Fibroblast of lung (primary cell): Measurements from ENCODE around the gene ADAMTS19. TPM values are rescaled to one million over a fixed set of nuclear protein-coding genes. Genes with fewer than 3 reads are reported as not detected.

Experiments
- DNase-seq, 2 donors: peaks; one replicate each; pipeline versions ENCODE4 v3.0.0 to v3.0.0-alpha.2; 2010; ENCODE audit warnings: low read depth in 2 of 2
- H2AFZ ChIP-seq: 2 replicates; pipeline ENCODE4 v1.5.1; 2012; ENCODE audit warnings: low read length, control low read depth, inconsistent platforms
- H3K27ac ChIP-seq: 2 replicates; pipeline ENCODE4 v1.5.1; 2011; ENCODE audit warnings: low read length, control low read depth; ENCODE audit not compliant: insufficient read depth
- H3K27me3 ChIP-seq: 2 replicates; pipeline ENCODE4 v1.5.1; 2011; ENCODE audit warnings: mild to moderate bottlenecking, low read length; ENCODE audit not compliant: control insufficient read depth, insufficient read depth
- H3K36me3 ChIP-seq: 2 replicates; pipeline ENCODE4 v1.5.1; 2011; ENCODE audit warnings: low read length; ENCODE audit not compliant: control insufficient read depth, insufficient read depth
- H3K4me1 ChIP-seq: 2 replicates; pipeline ENCODE4 v1.5.1; 2011; ENCODE audit warnings: low read length; ENCODE audit not compliant: control insufficient read depth, insufficient read depth; ENCODE audit errors: extremely low read depth
- H3K4me2 ChIP-seq: 2 replicates; pipeline ENCODE4 v1.5.1; 2011; ENCODE audit warnings: low read length, control low read depth; ENCODE audit not compliant: insufficient read depth; ENCODE audit errors: extremely low read depth
- H3K4me3 ChIP-seq, 4 experiments: fragments of 200-600 bp in 1 of 4; sonication (generic) in 1 of 4; replicated peaks in 1 of 4; 2 replicates each; pipeline ENCODE4 v1.5.1; 2011 to 2016; ENCODE audit warnings: low read length in 4 of 4, low read depth in 3 of 4, mild to moderate bottlenecking in 3 of 4, control low read depth in 2 of 4, inconsistent platforms in 1 of 4, mixed read lengths in 1 of 4; ENCODE audit not compliant: insufficient read depth in 1 of 4; ENCODE audit errors: control extremely low read depth in 1 of 4
- H3K79me2 ChIP-seq: 2 replicates; pipeline ENCODE4 v1.5.1; 2012; ENCODE audit warnings: mild to moderate bottlenecking, low read length, inconsistent platforms; ENCODE audit not compliant: control insufficient read depth, insufficient read depth
- H3K9ac ChIP-seq: 2 replicates; pipeline ENCODE4 v1.5.1; 2011; ENCODE audit warnings: mild to moderate bottlenecking, low read length, control low read depth; ENCODE audit not compliant: insufficient read depth
- H3K9me3 ChIP-seq: 2 replicates; pipeline ENCODE4 v1.5.1; 2012; ENCODE audit warnings: low read depth, low read length; ENCODE audit not compliant: control insufficient read depth, insufficient read depth
- H4K20me1 ChIP-seq: 2 replicates; pipeline ENCODE4 v1.5.1; 2011; ENCODE audit warnings: low read length; ENCODE audit not compliant: control insufficient read depth, insufficient read depth; ENCODE audit errors: extremely low read depth
- CTCF ChIP-seq, 2 donors: IDR thresholded peaks in 1 of 2; conservative IDR thresholded peaks in 1 of 2; 1 replicate in 1 of 2; 2 replicates in 1 of 2; pipeline ENCODE4 v1.5.1; 2011 to 2012; ENCODE audit warnings: low read length in 2 of 2, control low read depth in 1 of 2, inconsistent platforms in 1 of 2, low read depth in 1 of 2, mild to moderate bottlenecking in 1 of 2
- EZH2 ChIP-seq: IDR thresholded peaks from 2 replicates; pipeline ENCODE4 v1.5.1; 2012; ENCODE audit warnings: low read length, control low read depth, mild to moderate bottlenecking; ENCODE audit errors: missing control alignments
- polyA plus RNA-seq, 2 donors: library from polyadenylated mRNA; depleted of rRNA in 1 of 2; stranded (reverse) in 1 of 2; unstranded in 1 of 2; fragments of >200 nt; gene quantifications; 2 replicates each; pipeline ENCODE4 v1.2.1, GENCODE V29; 2011 to 2012; ENCODE audit warnings: missing spikeins in 1 of 2
- total RNA-seq: library from RNA; depleted of rRNA; stranded (reverse); fragments of >200 nt; gene quantifications from 2 replicates; pipeline ENCODE4 v1.2.1, GENCODE V29; 2014

The ADAMTS19 gene
- total and polyA plus RNA-seq, 2 donors (not counting 1 experiment from before 2014, with no cell fraction given), result 0.09 to 0.33 TPM

DNA sequence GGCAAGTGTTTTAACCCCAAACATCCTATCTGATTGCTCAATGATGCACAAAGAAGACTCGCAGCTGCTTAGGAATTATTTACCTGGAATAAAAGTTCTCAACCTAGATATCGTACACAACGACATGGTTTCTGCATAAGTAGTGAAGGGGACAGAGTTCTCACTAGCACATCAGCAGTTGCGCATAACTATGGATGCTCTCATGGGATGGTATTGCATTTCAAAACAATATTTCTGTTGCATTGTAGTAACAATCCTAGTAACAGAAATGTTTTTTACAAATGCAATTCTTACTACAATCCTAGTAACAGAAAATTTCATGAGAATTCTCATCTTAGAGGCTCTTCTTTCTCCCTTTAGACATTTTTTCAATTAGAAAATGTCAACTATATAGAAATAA, 193.3 kb downstream of the ADAMTS19 start:
- H3K9ac ChIP-seq, result no peak overlapping the region
- H3K27me3 ChIP-seq, result no peaks in the 10 kb centered on the region
- DNase-seq, result no peak
- no peak overlapping the region for H3K4me2 ChIP-seq
- H4K20me1 ChIP-seq, result no peaks in the 10 kb centered on the region
- H3K27ac ChIP-seq, result no peak overlapping the region
- no peaks in the 10 kb centered on the region for H3K9me3 ChIP-seq
- TF ChIP-seq CTCF (conservative IDR thresholded peaks at IDR 0.05 in 1 of 2, IDR thresholded peaks at IDR 0.05 in 1 of 2; ENCODE audit: low read depth in 1 of 2, low read length in 2 of 2) (no peak), EZH2 (no peak)
- H3K36me3 ChIP-seq, result no peaks in the 10 kb centered on the region
- no peak overlapping the region for H2AFZ ChIP-seq
- no peaks in the 10 kb centered on the region for H3K79me2 ChIP-seq
- H3K4me3 ChIP-seq, result no peak overlapping the region
- H3K4me1 ChIP-seq, result no peaks in the 10 kb centered on the region

GRCh38 chr5:129656952-129657351, 196.9 kb downstream of the ADAMTS19 start:
- no peaks in the 10 kb centered on the region for H4K20me1 ChIP-seq
- no peaks in the 10 kb centered on the region for H3K4me1 ChIP-seq
- DNase-seq, result no peak
- no peak overlapping the region for H2AFZ ChIP-seq
- H3K4me2 ChIP-seq, result no peak overlapping the region
- H3K9ac ChIP-seq, result no peak overlapping the region
- no peak for TF ChIP-seq CTCF (conservative IDR thresholded peaks at IDR 0.05 in 1 of 2, IDR thresholded peaks at IDR 0.05 in 1 of 2; ENCODE audit: low read depth in 1 of 2, low read length in 2 of 2)
- TF ChIP-seq EZH2, result no peak
- no peaks in the 10 kb centered on the region for H3K27me3 ChIP-seq
- no peaks in the 10 kb centered on the region for H3K36me3 ChIP-seq
- no peak overlapping the region for H3K4me3 ChIP-seq
- no peaks in the 10 kb centered on the region for H3K9me3 ChIP-seq
- no peaks in the 10 kb centered on the region for H3K79me2 ChIP-seq
- H3K27ac ChIP-seq, result no peak overlapping the region

DNA sequence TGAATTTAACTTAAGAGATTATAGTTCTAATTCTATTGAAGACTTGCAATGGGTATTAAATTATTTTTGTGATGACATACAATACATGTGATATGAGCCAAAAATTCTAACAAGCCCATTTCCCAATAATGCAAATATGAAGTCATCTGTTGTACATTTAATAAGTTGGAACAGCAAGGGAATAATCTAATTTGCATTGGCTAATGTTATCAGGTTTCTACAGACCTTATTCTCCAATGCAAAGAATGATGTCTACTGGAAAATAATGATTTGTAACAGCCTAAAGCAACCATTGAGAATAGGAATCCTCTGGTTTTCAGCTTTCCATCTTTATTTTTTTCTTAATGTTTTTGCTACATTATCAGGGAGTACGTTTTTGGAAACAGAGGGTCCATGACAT, 198.7 kb downstream of the ADAMTS19 start:
- TF ChIP-seq CTCF (conservative IDR thresholded peaks at IDR 0.05 in 1 of 2, IDR thresholded peaks at IDR 0.05 in 1 of 2; ENCODE audit: low read depth in 1 of 2, low read length in 2 of 2), result no peak
- no peak for TF ChIP-seq EZH2
- Histone ChIP-seq H3K79me2 (no peaks in the 10 kb centered on the region), H3K4me3 (no peak overlapping the region), H3K36me3 (no peaks in the 10 kb centered on the region), H3K27ac (no peak overlapping the region), H3K4me1 (no peaks in the 10 kb centered on the region), H3K27me3 (no peaks in the 10 kb centered on the region), H3K9me3 (no peaks in the 10 kb centered on the region), H3K9ac (no peak overlapping the region), H4K20me1 (no peaks in the 10 kb centered on the region), H3K4me2 (no peak overlapping the region), H2AFZ (no peak overlapping the region)
- no peak for DNase-seq
